Measurements from ENCODE around the gene CNTNAP2. TPM values are rescaled to one million over a fixed set of nuclear protein-coding genes. Genes with fewer than 3 reads are reported as not detected.
A peak's percentile ranks its signal among the peaks of the same experiment; 100 is the strongest.
"Not testable (repeated sequence)": the region's sequence is repeated elsewhere in the genome, so short reads cannot be mapped to it uniquely, and the experiment has no call there.

CNTNAP2 gene
- total RNA-seq, 1 donor from 2014 or later: 1.9 TPM

- no peak for DNase-seq
These were observed 1453.8 kb downstream of the CNTNAP2 start for GRCh38 chr7:147570390-147570789.

DNA sequence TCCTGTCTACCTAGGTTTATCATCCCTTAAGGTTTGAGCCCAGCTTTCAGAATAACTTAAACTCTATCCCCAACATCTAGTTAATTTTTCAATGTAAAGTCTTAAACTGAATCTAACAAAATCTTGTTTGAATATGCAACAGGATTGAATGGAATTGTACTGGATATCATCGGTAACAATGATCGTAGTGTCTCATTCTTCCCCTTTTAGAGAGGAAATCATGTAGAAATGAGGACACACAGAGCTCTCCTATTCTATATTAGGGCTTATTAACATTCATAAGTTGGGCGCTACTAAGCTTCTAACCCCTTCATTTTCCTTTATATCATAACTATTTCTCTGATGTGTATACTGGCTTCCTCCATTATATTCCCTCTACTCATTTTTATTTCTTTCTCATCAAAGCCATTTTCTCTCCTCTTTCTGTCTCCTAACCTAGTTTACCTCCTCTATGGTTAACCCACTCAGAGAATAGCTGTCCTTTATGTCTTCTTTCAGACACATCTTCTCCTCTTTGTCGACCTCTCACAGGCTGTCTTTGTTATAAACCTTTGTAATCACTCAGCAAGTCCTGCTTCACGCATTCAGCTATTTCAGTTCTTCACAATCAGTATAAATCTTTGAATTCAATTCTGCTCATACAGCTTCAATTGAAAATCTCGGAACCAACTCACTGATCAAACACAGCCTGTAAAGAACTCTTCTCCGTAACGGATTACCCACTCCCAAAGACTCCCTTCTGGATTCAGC, 1455.0 kb downstream of the CNTNAP2 start:
- DNase-seq: no peak

GRCh38 chr7:147578196-147578595, 1461.6 kb downstream of the CNTNAP2 start:
- DNase-seq: no peak

DNA sequence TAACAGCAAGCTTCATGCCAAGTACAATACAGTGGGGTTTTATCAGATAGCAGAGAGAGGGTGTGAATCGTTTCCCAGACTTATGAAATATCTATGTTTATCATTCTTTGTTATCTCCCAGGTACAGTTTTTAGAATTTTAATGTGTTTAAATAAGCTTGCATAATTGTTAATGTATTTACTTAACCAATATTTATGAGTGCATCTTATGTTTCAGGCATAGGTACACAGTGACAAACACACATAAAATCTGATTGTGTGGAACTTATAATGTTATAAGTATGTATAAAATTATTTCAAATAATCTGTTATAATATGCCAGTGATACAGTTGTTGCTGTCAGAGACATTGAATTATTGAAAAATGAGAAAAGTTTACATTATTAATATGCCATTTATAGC, 1462.5 kb downstream of the CNTNAP2 start:
- no peak for DNase-seq

GRCh38 chr7:147584771-147585193, 1468.2 kb downstream of the CNTNAP2 start:
- no peak for DNase-seq

DNA sequence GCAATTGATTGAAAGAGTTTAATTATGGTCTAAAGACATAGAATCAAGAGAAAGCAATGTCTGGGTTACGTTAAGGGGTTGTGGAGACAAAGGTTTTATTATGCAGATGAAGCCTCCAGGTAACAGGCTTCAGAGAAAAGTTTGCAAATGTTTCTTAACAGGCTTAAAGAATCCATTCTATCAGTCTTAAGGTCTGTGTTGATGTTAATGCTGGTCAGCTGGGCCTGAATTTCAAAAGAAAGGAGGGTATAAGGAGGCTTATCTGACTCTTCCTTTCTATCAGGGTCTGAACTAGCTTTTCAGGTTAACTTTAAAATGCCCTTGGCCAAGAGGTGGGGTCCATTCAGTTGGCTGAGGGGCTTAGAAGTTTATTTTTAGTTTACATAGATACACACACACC, 1469.5 kb downstream of the CNTNAP2 start:
- no peak for DNase-seq

DNA sequence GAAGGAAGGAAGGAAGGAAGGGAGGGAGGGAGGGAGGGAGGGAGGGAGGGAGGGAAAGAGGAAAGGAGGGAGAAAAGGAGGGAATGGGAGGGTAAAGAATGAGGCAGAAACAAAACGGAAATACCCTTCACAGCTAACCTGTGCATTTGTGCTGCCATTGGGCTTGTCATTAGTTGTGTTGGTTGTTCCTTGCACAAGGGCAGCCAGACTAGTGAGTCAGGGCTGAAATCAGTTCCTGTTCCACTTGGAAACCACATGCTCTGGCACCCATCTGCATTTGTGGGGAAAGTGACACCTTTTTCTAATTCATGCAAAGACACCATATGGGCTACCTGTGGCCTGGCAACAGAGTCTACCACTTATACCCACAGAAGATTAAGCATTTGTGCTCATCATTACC, 1469.9 kb downstream of the CNTNAP2 start:
- no peak for DNase-seq

DNA sequence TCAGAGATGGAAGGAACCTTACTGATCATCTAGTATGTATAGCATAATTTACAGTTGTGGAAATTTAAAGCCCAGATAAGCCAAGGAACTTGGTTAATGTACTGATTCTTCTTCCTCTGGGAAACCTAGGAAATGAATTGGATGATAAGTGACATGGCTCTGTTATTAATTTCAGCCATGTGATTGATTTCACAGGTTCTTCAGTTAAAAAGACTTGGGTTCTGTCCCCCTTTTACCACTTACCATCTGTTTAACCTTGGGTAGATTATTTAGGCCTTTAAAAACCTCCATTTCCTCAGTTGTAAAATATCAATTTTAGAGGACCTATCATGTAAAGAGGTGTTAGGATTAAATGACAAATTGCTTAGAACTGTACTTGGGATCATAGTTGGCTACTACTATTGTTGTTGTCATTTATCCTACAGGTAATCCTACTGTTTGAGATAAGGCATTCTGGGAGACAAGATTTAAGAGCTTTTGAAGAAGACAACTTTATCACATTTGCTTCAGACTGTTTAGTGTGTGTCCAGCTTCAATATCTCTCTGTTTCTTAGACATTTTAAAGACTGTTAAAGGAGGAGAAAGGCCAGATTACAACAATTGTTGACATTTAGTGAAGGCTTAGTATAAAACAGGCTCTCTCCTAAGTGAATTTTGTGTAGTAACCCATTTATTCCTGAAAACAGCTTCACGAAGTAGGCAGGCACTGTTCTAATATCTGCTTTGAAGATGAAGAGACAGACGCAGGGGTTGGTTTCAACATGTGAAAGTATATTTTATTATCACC, 1476.9 kb downstream of the CNTNAP2 start:
- no peak for DNase-seq

GRCh38 chr7:147595042-147595441, 1478.4 kb downstream of the CNTNAP2 start:
- DNase-seq: no peak

- DNase-seq: not testable (repeated sequence)
These were observed 1482.1 kb downstream of the CNTNAP2 start for GRCh38 chr7:147598687-147599086.

- DNase-seq: no peak
These were observed 1488.7 kb downstream of the CNTNAP2 start for GRCh38 chr7:147605323-147605722.

DNA sequence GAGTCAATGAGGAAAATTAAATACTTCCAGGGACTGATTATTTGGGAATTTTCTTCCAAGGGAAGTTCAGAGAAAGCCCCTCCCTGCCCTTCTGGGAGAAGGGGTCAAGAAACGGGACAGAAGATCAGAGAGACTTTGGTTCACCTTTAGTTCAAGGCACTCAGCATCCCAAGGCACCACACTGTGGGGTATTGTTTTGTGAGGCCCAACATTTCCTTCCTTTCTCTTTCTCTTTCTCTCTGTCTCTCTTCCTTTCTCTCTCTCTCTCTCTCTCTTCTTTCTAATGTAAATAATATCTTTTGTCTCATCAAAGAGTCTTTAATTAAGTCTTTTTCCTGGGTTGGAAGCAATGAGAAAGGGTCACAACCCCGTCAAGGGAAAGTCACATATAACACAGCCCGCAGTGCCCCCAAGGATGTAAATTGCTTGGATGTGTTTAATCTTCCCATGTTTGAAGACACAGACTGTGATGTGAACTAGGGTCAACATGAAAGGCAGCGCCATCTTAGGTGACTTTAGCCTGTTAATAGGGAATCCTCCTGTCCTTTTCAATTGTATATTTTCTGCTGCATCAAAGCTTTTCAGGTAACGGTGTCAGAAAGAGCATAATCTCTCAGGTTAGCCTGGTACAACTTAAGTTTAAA, 1490.7 kb downstream of the CNTNAP2 start:
- DNase-seq: no peak

GRCh38 chr7:147611431-147611830, 1494.8 kb downstream of the CNTNAP2 start:
- DNase-seq: peak; percentile 8

- DNase-seq: no peak
These were observed 1518.7 kb downstream of the CNTNAP2 start for GRCh38 chr7:147635288-147635687.

- DNase-seq: no peak
These were observed 1520.0 kb downstream of the CNTNAP2 start for GRCh38 chr7:147636553-147636952.

- DNase-seq: no peak
These were observed 1522.0 kb downstream of the CNTNAP2 start for GRCh38 chr7:147638566-147638965.

- DNase-seq: no peak
These were observed 1522.4 kb downstream of the CNTNAP2 start for GRCh38 chr7:147639037-147639436.

DNA sequence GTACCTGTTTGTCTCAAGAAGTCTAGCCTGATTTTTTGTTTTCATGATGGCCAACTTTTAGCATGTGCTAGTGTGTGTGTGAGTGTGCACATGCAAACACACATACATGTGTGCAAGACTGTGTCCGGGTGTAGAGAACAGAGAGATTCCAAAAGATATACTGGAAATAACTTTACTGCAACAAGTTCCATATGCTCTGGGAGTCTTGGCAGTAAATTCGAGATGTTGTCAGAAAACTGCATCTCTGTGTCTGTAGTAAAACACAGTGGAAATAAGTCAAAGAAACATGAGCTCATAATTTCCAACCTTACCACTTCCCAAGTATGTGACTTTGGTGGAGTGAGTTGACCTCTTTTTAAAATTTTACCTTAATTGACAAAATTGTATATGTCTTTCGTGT, 1523.2 kb downstream of the CNTNAP2 start:
- DNase-seq: peak; percentile 7

- no peak for DNase-seq
These were observed 1524.2 kb downstream of the CNTNAP2 start for GRCh38 chr7:147640821-147641220.

DNA sequence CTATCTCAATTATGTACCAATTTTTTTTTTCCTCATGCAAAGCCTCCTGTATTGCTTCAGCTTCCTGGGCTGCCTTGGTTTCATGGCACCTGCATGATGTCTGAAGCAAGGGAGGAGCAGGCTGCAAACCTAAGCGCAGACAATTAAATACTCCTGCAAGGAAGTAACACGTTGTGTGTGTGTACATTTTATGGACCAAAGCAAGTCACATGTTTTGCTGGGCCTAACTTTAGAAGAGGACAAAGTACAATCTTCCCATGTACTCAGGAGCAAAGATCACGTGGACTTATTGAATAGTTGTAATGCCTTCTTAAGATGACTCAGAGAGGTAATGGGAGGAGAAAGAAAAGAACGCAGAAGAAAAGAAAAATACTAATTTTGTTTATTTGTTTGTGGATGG, 1530.0 kb downstream of the CNTNAP2 start:
- no peak for DNase-seq

DNA sequence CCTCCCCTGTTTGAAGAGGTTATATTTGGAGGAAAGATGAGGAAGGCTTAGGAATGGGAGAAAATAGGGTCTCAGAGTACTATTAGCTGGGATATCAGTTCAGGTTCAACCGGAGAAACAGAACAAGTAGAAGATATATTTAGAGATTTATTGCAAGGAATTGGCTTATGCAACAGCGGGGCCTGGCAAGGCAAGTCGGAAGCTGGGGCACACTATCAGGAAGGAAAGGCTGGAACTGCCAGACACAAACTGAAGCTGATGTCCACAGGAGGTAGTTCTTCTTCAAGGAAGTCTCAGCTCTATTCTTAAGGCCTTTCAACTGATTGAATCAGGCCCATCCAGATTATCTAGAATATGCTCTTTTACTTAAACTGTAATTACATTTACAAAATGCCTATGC, 1534.4 kb downstream of the CNTNAP2 start:
- DNase-seq: no peak

- DNase-seq: no peak
These were observed 1535.0 kb downstream of the CNTNAP2 start for GRCh38 chr7:147651601-147652000.

- no peak for DNase-seq
These were observed 1536.9 kb downstream of the CNTNAP2 start for GRCh38 chr7:147653456-147653855.

Measured in skin of body (tissue), 2 donors.